Fibroblast of skin of left quadriceps (primary cell): ENCODE data around the gene GLYAT.

ENCODE experiments used
- DNase-seq, 2 experiments: peaks; one replicate each; pipeline ENCODE4 v3.0.0-alpha.2; 2013; ENCODE audit warnings: low read depth in 2 of 2

GLYAT gene

DNA sequence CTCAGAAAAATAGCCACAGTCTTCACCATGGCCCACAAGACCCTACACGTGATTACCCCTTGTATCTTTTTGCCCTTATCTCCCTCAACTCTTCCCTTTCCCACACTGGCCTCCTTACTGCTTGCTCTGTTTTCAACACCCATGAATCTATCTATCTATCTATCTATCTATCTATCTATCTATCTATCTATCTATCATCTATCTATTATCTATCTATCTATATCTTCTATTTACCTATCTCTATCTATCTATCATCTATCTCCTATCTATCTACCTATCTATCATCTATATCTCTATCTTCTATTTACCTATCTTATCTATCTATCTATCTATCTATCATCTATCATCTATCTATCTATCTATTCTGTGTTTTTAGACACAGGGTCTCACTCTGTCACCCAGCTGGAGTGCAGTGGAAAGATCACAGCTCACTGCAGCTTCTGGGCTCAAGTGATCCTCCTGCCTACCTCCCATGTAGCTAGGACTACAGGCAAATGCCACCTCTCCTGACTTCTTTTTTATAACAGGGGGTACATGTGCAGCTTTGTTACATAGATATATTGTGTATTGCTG is 55.1 kb downstream of the GLYAT start:
- no peak for DNase-seq

DNA sequence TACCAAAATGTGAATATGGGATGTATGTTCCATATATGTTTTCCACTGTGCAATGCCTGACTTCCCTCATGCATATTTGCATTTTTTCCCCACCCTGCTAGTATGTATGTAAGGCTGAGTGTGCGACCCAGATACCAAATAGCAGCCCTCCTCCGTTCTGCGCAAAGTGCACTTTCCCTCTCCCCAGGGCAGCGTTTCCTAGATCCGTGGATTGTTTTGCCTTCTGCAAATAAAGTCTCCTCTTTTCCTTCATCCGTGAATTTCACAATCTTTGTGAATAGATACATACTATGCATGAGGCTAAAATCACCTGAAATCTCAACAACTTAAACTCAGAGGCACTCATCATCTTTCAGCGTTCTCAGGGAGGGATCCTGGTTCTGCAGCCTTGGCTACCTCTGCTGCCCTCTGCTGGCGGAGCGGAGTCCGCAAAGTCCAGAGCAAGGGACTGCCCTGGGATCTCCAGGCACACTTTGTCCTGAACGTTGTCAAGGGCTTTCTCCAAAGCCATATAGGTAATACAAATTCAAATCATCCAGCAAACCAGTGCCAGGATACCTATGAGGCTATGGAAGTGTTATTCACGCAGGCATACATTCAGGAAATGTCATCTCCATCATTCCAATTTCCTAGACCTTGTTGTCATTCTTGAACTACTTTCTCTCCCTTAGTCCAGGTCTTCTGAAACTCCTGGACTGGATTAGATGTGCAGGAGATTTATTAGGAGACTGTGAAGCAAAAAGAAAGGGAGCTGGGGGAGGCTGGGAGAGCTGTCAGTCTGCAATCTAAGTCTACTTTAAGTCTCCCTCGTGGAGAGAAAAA is 56.2 kb downstream of the GLYAT start:
- peak; percentile 15 to 19 for DNase-seq

DNA sequence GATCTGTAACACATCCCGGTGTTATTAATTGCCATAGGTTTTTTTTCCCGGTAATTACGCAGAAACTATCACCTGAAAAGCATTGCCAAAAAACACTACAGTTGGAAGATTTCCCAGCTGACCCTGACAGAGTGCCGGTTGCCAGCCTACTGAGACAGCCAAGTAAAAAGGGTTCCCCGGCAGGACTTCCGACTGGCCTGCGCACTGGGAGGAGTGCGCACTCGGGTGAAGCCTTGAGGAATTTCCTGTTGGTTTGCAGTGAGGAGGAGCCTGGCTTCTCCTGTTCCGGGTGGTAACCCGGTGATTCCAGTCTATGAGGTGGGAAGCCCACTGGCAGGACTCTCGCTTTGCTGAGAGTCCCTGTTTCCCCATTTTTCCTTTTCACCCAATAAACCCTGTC is 57.1 kb downstream of the GLYAT start:
- DNase-seq: no peak

DNA sequence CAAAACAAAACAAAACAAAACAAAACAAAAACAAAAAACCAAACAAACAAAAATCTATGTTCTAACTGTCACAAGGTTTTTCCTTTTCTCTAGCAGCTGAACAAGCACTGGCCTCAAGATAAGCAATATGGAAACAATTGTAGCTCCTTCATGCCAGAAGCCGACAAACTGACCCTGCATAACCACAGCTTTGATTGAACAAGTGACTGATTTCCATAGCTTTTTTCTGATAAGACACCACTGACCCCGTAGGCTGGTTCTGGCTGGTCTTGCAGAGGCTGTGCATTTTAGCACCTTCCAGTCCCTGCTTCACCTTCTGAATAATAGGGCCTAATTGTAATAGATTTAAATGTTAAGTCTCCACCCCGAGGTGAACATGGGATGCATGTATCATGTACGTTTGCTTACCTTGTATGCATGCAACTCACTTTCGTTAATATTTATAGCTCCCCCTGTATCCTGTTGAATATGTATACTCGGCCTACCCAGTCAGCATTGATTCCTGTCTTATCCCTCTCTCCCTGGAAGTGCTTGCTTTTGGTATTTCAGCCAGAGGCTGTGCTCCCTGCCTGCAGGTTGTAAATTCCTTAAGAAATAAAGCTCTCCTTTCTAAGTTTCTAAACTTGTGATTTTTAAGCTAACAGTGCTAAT is 59.6 kb downstream of the GLYAT start:
- no peak for DNase-seq

DNA sequence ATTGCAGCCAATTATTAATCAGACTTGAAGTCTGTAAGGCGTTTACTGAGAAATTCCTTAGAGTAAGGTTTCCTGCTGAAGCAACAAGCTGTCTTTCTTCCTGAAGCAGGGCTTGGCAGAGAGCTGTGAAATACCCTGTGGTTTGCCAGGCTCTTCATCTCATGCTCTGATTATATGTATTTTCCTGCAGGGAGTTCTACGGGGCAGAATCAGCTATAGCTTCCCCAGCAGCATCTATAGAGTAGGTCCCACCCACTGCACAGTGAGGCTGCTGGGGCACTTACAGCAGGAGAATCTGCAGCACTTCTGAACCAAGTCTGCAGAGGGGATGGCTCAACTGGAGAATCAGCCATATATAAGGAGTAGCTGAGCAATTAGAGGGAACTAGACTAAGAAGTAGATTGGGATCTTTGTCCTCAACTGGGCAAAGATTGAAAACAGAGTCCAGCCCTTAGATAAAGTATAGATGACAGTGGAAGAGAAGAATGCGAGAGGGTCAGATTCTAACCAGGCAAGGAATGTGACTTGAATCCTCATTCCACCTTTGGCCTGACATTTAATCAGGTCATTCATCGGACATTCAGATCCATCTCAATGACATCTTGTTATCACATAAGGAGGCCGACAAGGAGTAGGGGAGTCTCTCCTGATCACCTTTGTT is 71.7 kb downstream of the GLYAT start:
- DNase-seq: no peak

DNA sequence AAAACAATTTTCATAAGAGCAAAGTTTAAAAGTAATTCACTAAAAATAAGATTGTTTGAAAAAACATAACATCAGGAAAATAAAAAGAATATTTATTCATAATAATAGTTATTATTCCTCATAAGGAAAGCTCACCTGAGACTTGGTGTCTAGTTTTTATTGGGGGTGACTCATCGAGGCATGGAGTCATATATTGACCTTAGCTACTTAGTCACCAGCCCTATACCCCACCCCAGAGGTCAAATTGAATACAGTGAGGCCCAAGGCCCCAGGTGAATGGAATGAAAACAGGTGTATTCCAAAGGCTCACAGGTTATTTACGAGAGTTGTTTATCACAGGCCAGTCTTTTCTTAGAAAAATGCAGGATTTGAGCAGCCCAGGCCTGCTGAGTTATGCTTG is 72.3 kb downstream of the GLYAT start:
- DNase-seq: no peak
